CD4-positive, alpha-beta T cell treated with Interleukin-6 for 4 hours (primary cell): ENCODE measurements around the gene SLC17A9.
A peak's percentile ranks its signal among the peaks of the same experiment; 100 is the strongest.

Experiments
- DNase-seq: peaks from one replicate; pipeline ENCODE4 v3.0.0-alpha.2; 2020; ENCODE audit warnings: mixed read lengths

The SLC17A9 gene

GRCh38 chr20:62984666-62985443, 32.3 kb downstream of the SLC17A9 start:
- no peak for DNase-seq

DNA sequence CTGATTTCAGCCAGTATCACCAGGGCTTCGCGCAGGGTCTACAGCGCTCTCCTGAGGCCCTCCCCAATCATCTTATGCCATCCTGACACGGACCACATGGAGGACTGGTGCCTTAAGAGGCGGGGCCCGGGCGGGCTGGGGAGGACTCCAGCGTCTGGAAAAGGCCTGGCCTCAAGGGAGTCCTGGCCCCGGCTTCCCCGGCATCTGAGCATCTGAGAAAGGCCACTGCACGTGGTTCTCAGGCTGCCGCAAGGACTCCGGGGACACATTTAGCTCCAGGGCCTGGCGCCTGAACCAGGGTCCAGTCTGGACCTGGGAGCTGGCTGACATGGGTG, 32.9 kb downstream of the SLC17A9 start:
- no peak for DNase-seq

DNA sequence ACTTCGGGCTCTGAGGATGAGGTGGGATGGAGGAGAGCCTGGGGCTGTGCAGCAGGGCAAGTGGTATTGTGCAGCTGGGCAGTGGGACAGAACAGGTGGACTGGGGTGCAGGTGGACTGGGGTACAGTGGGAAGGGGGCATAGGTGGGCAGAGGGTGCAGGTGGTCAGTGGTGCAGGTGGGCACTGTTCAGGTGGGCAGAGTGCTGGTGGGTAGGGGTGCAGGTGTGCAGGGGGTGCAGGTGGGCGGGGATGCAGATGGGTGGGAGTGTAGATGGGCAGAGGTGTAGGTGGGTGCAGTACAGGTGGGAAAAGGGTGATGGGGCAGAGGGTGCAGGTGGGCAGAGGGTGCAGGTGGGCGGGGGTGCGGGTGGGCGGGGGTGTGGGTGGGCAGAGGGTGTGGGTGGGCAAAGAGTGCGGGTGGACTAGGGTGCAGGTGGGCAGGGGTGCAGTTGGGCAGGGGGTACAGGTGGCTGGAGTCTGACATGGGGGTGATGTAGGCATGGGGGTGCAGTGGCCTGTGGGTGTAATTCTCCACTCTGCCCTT, 33.8 kb downstream of the SLC17A9 start:
- DNase-seq, result no peak

DNA sequence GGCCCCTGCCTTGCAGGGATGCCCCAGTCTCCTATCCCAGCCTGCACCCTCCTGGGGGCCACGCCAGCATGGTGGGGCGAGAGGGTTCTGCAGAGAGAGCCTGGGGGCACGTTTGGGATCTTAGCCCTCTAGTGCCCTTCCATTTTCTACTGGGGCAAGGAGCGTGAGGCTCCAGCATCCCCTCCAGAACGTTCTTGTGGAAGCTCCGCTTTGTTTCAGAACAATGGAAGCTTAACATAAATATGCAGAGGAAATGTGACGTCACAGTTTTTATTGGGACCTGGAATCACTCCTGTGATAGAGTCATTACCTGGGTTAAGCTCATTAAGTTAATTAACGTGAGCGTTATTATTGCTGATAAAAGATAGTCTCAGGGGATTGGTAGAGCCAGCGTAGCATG, 34.6 kb downstream of the SLC17A9 start:
- DNase-seq, result no peak

GRCh38 chr20:62989201-62989601, 36.7 kb downstream of the SLC17A9 start:
- DNase-seq, result peak; percentile 8

DNA sequence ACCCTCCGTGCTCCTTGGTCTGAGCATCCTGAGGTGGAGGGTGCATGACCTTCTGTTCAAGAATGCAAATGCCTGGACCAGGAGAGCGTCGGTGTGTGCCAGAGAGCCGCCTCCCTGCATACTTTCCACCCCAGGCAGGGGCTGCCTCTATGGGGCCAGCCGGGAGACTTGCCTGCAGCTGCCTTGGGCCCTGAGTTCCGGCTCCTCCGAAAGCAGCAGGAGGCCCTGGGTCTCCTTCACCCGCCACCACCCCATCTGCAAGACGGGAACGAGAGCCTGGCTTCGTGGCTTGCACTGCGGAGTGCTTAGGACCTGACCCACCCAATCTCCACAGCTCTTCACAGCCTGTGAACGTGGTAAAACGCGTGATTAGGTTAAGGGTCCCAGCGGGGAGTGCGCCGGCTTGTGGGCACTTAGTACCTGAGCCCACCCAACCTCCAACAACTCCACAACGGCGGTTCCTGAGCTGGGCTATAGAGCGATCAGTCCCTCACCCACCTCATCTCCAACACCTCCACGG, 37.9 kb downstream of the SLC17A9 start:
- DNase-seq, result no peak

DNA sequence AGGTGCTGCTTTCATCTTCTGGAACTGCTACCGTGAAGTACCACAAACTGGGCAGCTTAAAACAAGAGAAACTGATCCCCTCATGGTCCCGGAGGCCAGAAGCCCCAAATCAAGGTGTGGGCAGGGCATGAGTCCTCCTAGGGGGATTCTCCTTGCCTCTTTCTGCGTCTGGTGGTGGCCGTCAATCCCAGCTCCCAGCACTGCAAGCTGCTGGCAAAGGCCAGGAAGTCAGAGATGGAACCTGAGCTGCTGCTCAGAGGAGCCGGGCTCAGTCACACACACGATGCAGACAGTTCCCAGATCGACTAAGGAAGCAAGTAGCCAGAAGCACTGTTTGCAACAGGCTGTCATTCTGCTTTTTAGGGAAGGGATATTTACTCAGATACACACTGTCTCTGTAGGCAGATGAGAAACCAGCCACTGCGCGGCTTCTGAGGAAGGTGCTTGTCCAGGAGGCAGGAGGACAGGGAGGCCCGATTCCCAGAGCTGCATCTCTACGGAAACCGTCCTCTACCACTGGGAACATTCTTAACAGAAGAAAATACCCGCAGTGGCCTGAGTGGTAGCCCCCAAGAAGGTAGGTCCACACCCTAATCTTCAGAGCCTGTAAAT, 38.8 kb downstream of the SLC17A9 start:
- no peak for DNase-seq

DNA sequence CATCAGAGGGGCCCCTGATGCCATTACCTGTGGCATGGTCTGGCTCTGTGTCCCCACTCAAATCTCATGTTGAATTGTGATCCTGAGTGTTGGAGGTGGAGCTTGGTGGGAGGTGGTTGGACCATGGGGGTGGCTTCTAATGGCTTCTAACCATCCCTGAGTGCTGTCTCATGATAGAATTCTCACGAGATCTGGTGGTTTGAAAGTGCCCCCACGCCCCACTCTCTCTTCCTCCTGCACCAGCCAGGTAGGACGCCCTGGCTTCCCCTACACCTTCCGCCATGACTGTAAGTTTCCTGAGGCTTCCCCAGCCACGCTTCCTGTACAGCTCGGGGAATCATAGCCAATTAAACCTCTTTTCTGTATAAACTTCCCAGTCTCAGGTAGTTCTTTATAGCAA, 39.4 kb downstream of the SLC17A9 start:
- no peak for DNase-seq

- DNase-seq, result no peak
These were observed 41.5 kb downstream of the SLC17A9 start for GRCh38 chr20:62993856-62994494.

DNA sequence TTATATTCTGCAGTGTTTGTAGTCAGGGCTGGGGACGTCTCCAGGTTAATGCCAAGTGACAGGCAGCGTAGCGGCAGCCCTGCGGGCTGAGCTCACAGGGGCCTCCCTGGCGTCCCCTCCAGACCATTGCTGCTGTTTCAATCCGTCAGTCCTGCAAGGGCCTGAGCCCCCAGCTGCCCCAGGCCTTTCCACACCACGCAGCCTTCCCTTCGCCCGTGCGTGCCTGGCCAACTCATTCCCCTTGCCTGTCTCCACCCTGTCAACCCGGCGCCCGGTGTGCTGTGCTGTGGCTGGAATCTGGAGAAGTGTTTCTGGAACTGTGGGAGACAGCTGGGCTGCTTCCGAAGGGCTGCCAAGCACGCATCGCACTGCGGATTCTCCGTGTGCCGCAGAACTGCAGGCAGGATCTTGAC, 42.4 kb downstream of the SLC17A9 start:
- DNase-seq, result no peak

GRCh38 chr20:62995481-62995880, 43.0 kb downstream of the SLC17A9 start:
- DNase-seq, result no peak

DNA sequence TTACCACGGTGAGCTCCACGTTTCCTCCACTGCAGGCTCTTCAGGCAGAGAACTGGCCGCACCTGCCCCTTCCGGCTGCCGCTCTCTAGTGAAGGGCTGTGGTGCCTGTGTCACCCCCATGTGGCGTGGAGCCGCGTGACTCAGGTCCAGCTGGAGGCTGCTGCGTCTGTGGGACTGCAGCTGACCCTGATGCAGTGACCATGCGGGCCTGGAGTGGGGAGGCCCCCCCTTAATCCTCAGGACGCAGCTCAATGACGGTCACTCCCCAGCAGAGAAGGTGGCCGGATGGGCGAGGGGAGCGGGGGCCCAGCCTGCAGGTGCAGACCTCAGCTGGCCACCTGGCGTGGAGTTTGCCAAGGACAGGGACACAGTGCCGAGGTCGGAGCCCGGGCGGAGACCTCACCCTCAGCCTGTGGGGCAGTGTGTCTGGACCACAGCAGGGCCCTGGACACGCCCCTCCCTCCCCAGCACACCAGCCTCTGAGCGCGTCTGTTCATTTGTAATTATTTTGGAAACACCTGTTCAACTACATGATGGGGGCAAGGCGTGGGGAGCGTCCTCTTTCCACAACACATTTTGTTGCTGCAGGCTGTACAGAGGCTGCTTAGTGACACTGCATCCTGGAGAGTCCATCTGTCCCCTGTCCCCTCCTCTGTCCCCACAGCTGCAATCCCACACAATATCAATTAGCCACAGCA, 43.5 kb downstream of the SLC17A9 start:
- no peak for DNase-seq

- DNase-seq, result no peak
These were observed 44.1 kb downstream of the SLC17A9 start for GRCh38 chr20:62996596-62996982.

- no peak for DNase-seq
These were observed 45.0 kb downstream of the SLC17A9 start for GRCh38 chr20:62997417-62998035.

DNA sequence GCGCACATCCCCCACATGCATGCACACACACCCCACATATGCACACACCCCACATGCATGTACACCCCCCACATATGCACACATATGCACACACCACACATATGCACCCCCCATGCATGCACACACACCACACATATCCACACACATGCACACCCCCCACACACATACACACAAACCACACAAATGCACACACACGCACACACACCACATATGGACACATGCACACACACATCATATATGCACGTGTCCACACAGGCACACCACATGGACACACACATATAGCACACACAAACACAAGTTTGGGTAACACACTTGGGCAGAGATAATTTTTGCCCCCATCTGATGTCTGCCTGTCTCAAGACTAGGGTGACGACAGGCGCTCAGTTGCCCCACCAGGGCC, 45.9 kb downstream of the SLC17A9 start:
- no peak for DNase-seq

- DNase-seq, result no peak
These were observed 47.1 kb downstream of the SLC17A9 start for GRCh38 chr20:62999580-62999979.

DNA sequence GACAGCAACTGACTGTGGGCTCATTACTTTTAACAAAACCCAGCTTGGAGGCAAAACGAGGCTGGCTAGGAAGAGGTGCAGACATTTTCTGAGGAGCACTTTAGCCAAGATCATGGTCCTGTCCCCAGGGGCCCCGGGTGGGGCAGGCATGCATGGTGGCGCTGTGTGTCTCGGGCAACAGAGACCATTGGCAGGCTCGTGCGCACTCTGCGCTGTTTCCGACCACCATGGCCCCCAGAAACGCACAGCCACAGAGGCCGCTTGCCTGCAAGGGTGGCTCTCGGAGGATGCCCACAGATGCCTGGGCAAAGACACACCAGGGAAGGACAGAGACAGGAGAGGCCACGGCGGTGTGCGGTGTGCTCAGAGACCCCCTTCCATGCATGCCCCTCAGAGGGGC, 47.5 kb downstream of the SLC17A9 start:
- DNase-seq, result no peak

- DNase-seq, result no peak
These were observed 48.4 kb downstream of the SLC17A9 start for GRCh38 chr20:63000958-63001357.

GRCh38 chr20:63002511-63002910, 50.0 kb downstream of the SLC17A9 start:
- no peak for DNase-seq

DNA sequence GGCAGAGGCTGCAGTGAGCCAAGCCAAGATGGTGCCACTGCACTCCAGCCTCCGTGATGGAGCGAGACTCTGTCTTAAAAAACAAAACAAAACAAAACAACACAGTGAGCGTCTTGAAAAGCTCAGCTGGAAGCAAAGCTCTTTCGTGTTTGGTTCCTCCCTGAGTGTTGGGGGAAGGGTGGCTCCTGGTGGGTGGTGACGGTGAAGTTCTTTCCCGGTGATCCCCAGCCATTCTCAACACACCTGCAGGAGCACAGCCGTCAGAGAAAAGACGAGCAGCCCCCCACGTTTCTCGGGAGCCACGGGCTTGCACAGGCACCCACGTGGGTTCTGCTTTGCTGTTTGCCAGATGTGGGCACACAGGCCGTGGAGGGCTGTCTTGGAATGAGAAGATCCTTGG, 51.0 kb downstream of the SLC17A9 start:
- no peak for DNase-seq

DNA sequence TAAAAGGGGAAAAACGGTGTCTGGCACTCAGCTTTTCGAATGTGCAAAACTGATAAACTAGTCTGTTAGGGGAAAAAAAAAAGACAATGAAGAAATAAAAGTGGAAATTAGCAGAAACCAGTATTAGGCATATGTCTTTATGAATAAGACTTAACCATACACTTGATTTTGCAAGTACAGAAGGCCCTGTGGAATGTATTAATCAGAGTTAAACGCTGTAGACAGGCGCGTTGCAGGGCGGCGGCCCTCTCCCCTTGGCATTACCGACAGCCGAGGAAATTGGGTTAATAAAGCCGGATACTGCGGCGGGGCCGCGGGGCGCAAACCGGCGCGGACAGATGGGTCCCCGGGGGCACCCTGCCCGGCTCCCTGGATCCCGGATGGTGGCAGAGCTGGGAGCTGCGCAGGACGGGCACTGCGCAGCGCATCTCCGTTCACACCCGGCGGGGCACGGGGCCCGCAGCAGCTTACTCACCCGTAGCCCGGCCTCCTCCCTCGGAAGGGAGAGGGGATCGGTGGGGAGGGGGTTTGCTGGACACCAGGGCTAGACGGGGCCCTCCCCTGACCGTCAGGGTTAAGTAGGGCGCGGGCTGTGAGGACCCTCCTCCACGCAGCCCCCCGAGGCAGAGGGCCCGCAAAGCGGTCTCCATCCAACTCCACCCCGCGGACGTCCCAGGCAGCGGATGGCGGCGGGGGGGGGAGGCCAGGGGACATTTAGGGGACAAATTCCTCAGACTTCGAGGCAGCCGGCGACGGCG, 52.3 kb downstream of the SLC17A9 start:
- DNase-seq, result no peak

- DNase-seq, result no peak
These were observed 52.9 kb downstream of the SLC17A9 start for GRCh38 chr20:63005365-63005861.
